GM12892 (cell line): Measurements from ENCODE around the gene SPATA12.

Experiments used
- POLR2A ChIP-seq: IDR thresholded peaks from 2 replicates; pipeline ENCODE4 v1.6.1; 2011; ENCODE audit warnings: low read depth, low read length, control low read depth
- POLR2AphosphoS5 ChIP-seq: IDR thresholded peaks from 2 replicates; pipeline ENCODE4 v1.6.1; 2011; ENCODE audit warnings: low read depth, low read length, control low read depth

GRCh38 chr3:57011022-57011421 lies 49.4 kb upstream of the SPATA12 start:
- TF ChIP-seq POLR2A: no peak
- TF ChIP-seq POLR2AphosphoS5: no peak
